MCF 10A (cell line): ENCODE results near the gene CHURC1. TPM values are rescaled to one million over a fixed set of nuclear protein-coding genes. Genes with fewer than 3 reads are reported as not detected.

Experiments
- BruUV-seq: library from RNA; stranded (reverse); fragments of 400-500 nt; replicated peaks from 2 replicates; lab custom pipeline; 2021; lab: Mats Ljungman, UMichigan
- CTCF ChIA-PET: fragments of 300-600 bp; sonication (Branson Sonifier 250); formaldehyde crosslinking; extraction: SDS; loops from one replicate; lab custom pipeline; 2021; ENCODE audit warnings: antibody characterized with exemption, inconsistent platforms; lab: Yijun Ruan, JAX
- POLR2A ChIA-PET: fragments of 300-600, 350-650 bp; sonication (Branson Sonifier 250); formaldehyde crosslinking; extraction: SDS; loops from one replicate; lab custom pipeline; 2020; ENCODE audit warnings: antibody characterized with exemption, inconsistent platforms; lab: Yijun Ruan, JAX
- DNase-seq: peaks from one replicate; pipeline ENCODE4 v3.0.0-alpha.2; 2018; ENCODE audit not compliant: unreplicated experiment
- H3K27ac Mint-ChIP-seq: one replicate; pipeline ENCODE4 v1.8.0; 2022; ENCODE audit warnings: mild to moderate bottlenecking, low read depth, mixed read lengths; ENCODE audit not compliant: unreplicated experiment
- H3K27me3 Mint-ChIP-seq: one replicate; pipeline ENCODE4 v1.8.0; 2022; ENCODE audit warnings: mixed read lengths; ENCODE audit not compliant: insufficient read depth, unreplicated experiment
- H3K36me3 Mint-ChIP-seq: one replicate; pipeline ENCODE4 v1.8.0; 2022; ENCODE audit warnings: mild to moderate bottlenecking, moderate library complexity, mixed read lengths; ENCODE audit not compliant: insufficient read depth, unreplicated experiment
- H3K4me1 Mint-ChIP-seq: one replicate; pipeline ENCODE4 v1.8.0; 2022; ENCODE audit warnings: mixed read lengths; ENCODE audit not compliant: insufficient read depth, unreplicated experiment
- H3K4me3 Mint-ChIP-seq: one replicate; pipeline ENCODE4 v1.8.0; 2022; ENCODE audit warnings: mild to moderate bottlenecking, moderate library complexity, mixed read lengths; ENCODE audit not compliant: unreplicated experiment
- H3K9me3 Mint-ChIP-seq: one replicate; pipeline ENCODE4 v1.8.0; 2022; ENCODE audit warnings: mixed read lengths; ENCODE audit not compliant: unreplicated experiment
- CTCF ChIP-seq: fragments of 200-600 bp; IDR thresholded peaks from one replicate; pipeline ENCODE4 v1.8.0; 2022; ENCODE audit warnings: antibody characterized with exemption, mild to moderate bottlenecking; ENCODE audit not compliant: unreplicated experiment
- intact Hi-C: fragments of 100-400 bp; cut with micrococcal nuclease; formaldehyde crosslinking; loops from 2 replicates; pipeline ENCODE4 v1.14.1; 2022
- total RNA-seq: library from RNA; stranded (reverse); gene quantifications from 2 replicates; pipeline ENCODE4 v1.2.3, GENCODE V29; 2022

CHURC1 gene
- total RNA-seq, 1 experiment from 2014 or later, result 72.5 TPM

GRCh38 chr14:64951724-64952123, 37.5 kb downstream of the CHURC1 start:
- no TSS peak for BruUV-seq
- Mint-ChIP-seq H3K27me3 (no peaks in the 10 kb centered on the region), H3K27ac (no peak overlapping the region), H3K9me3 (no peaks in the 10 kb centered on the region), H3K4me1 (no peaks in the 10 kb centered on the region), H3K36me3 (peaks cover 5% of the 10 kb centered on the region), H3K4me3 (no peak overlapping the region)
- ChIA-PET POLR2A (no interaction called here), CTCF (no interaction called here)
- TF ChIP-seq CTCF, result no peak
- intact Hi-C loops, result no loop called here
- DNase-seq, result no peak

GRCh38 chr14:64952598-64953309, 38.5 kb downstream of the CHURC1 start:
- Mint-ChIP-seq H3K9me3 (no peaks in the 10 kb centered on the region), H3K4me3 (no peak overlapping the region), H3K27ac (no peak overlapping the region), H3K36me3 (peaks cover 5% of the 10 kb centered on the region), H3K27me3 (no peaks in the 10 kb centered on the region), H3K4me1 (no peaks in the 10 kb centered on the region)
- intact Hi-C loops, result no loop called here
- ChIA-PET POLR2A (interaction anchor here (0.7 to 1.2 kb wide), 2 partner anchors 9 to 24 kb away, joined by 3 to 4 read pairs; no protein-coding TSS in a partner anchor), CTCF (interaction anchor here (0.6 kb wide), 3 partner anchors 33 to 1003 kb away, joined by 3 to 5 read pairs (median 3); no protein-coding TSS in a partner anchor)
- TF ChIP-seq CTCF, result no peak
- no peak for DNase-seq
- BruUV-seq, result no TSS peak

GRCh38 chr14:64953310-64953654, 39.0 kb downstream of the CHURC1 start:
- ChIA-PET POLR2A (interaction anchor here (0.7 to 1.2 kb wide), 2 partner anchors 10 to 23 kb away, joined by 3 to 4 read pairs; no protein-coding TSS in a partner anchor), CTCF (interaction anchor here (0.6 kb wide), 2 partner anchors 601 to 1003 kb away, joined by 3 to 5 read pairs; no protein-coding TSS in a partner anchor)
- intact Hi-C loops, result no loop called here
- no peak for DNase-seq
- Mint-ChIP-seq H3K36me3 (peaks cover 5% of the 10 kb centered on the region), H3K4me1 (no peaks in the 10 kb centered on the region), H3K9me3 (no peaks in the 10 kb centered on the region), H3K27ac (no peak overlapping the region), H3K27me3 (no peaks in the 10 kb centered on the region), H3K4me3 (no peak overlapping the region)
- no peak for TF ChIP-seq CTCF
- no TSS peak for BruUV-seq

- Mint-ChIP-seq H3K27ac (no peak overlapping the region), H3K36me3 (peaks cover 5% of the 10 kb centered on the region), H3K4me3 (no peak overlapping the region), H3K9me3 (no peaks in the 10 kb centered on the region), H3K27me3 (no peaks in the 10 kb centered on the region), H3K4me1 (no peaks in the 10 kb centered on the region)
- no TSS peak for BruUV-seq
- intact Hi-C loops, result no loop called here
- TF ChIP-seq CTCF, result no peak
- ChIA-PET POLR2A (interaction anchor here (0.6 to 1.2 kb wide), 2 partner anchors 10 to 76 kb away, joined by 3 read pairs; no protein-coding TSS in a partner anchor), CTCF (interaction anchor here (0.6 kb wide), 2 partner anchors 600 to 1002 kb away, joined by 3 to 5 read pairs; no protein-coding TSS in a partner anchor)
- DNase-seq, result no peak
These were observed 39.4 kb downstream of the CHURC1 start for GRCh38 chr14:64953661-64954060.
